HFF-Myc (cell line): ENCODE measurements around the gene PLEKHG7.

Experiments
- DNase-seq: peaks from one replicate; pipeline ENCODE4 v3.0.0-alpha.2; 2011; ENCODE audit warnings: low read depth; ENCODE audit errors: extremely low read depth
- H3K4me3 ChIP-seq: replicated peaks from 2 replicates; pipeline ENCODE4 v1.5.1; 2011; ENCODE audit warnings: low read depth, mild to moderate bottlenecking, control low read depth, low read length
- TF ChIP-seq, protein P1 (sequence below): IDR thresholded peaks from 2 replicates; pipeline ENCODE4 v1.5.1; 2012; ENCODE audit warnings: mild to moderate bottlenecking, low read depth, low read length, control low read depth; ENCODE audit errors: missing control alignments

Gene PLEKHG7

DNA sequence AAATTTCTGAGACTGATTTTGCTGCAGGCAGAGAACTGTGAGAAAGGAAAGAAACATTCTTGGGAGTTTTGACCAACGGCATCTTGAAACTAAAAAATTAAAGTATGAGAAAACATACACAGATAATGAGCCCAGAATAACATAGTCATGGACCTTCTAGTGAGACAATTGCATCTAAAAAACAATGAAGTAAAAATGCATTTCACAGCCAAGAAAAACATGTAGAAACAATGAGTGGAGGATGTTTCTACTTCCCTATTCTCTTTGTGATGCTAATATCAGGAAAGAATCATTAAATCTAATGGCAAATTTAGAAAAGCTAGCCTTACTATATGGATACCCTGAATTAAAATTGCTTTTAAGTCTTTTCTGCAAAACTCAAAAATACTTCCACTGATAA is 12.2 kb upstream of the PLEKHG7 start:
- TF ChIP-seq, protein P1, sequence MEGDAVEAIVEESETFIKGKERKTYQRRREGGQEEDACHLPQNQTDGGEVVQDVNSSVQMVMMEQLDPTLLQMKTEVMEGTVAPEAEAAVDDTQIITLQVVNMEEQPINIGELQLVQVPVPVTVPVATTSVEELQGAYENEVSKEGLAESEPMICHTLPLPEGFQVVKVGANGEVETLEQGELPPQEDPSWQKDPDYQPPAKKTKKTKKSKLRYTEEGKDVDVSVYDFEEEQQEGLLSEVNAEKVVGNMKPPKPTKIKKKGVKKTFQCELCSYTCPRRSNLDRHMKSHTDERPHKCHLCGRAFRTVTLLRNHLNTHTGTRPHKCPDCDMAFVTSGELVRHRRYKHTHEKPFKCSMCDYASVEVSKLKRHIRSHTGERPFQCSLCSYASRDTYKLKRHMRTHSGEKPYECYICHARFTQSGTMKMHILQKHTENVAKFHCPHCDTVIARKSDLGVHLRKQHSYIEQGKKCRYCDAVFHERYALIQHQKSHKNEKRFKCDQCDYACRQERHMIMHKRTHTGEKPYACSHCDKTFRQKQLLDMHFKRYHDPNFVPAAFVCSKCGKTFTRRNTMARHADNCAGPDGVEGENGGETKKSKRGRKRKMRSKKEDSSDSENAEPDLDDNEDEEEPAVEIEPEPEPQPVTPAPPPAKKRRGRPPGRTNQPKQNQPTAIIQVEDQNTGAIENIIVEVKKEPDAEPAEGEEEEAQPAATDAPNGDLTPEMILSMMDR = no peak
- H3K4me3 ChIP-seq = no peak overlapping the region
- DNase-seq = no peak

DNA sequence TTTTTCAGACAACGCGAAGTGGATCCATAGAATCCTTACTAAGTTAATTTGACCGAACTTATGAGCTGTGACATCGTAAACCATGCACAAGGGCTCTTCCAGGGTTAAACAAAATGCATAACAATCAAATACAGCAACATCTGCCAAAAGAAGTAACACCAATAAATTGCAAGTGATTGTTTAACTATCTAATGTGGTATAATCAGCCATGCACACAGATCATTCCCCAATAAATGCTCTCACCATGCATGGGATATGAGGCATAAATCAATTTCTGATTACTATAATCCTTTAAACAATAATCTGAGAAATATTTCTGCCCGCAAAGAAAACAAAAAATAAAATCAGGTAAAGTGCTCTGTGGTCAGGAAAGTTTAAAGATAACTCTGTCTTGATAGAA is 7.7 kb upstream of the PLEKHG7 start:
- TF ChIP-seq, protein P1 = no peak
- no peak for DNase-seq
- no peak overlapping the region for H3K4me3 ChIP-seq

DNA sequence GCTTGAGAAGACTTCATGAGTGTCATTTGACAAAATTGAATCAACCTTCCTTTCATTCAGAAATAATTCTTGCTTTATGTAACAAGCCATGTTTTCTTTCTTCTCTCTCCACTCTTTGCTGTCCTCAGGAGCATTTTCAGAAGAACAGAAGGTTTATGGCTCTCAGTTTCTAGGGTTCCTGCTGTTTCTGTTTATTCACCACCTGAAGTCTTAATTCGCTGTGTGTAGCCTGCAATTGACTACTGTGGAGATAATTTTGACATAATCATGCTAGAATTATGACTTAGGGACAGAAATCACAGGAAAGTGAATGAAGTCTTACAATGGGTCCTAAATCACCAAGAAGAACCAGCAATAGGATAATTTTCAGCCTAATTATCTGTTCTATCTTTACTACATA is 7.2 kb upstream of the PLEKHG7 start:
- TF ChIP-seq, protein P1 = no peak
- no peak for DNase-seq
- H3K4me3 ChIP-seq = no peak overlapping the region

DNA sequence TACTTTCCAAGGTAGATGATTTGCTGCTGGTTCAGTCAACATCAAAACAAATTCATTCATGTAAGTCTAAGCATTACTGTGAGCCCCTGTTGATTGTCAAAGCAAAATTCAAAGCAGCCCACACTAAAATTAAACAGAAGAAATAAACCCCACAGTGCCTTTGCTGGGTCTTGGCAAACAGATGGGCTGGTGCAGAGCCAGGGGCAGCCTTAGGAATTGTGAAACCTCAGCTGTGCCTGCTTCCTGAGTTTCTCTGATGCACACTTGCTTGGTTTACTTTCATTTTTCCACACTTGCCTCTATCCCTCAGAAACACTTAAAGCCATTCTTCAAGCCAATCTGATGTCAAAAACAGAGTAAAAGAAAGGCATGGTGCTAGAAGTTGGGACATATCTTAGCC is 6.6 kb upstream of the PLEKHG7 start:
- no peak overlapping the region for H3K4me3 ChIP-seq
- DNase-seq = peak; percentile 4
- TF ChIP-seq, protein P1 = no peak

DNA sequence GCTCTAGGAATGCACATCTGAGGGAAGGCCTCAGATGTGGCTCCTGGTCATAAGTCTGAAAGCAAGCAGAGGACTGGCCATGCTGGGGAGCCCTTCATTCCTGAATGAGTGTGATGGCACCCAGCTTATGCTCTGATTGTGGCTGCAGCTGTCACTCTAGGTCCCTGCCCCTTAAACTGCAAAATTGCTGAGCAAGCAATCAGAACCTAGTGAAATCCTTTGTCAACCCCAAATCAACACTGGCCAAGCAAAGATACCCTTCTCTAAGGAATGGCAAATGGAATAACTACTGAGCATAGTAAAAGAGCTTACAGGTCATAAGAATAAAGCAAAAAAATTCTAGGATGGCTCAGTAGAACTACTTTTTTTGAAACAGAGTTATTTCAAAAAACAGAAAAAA is 4.3 kb upstream of the PLEKHG7 start:
- TF ChIP-seq, protein P1 = no peak
- DNase-seq = no peak
- no peak overlapping the region for H3K4me3 ChIP-seq

DNA sequence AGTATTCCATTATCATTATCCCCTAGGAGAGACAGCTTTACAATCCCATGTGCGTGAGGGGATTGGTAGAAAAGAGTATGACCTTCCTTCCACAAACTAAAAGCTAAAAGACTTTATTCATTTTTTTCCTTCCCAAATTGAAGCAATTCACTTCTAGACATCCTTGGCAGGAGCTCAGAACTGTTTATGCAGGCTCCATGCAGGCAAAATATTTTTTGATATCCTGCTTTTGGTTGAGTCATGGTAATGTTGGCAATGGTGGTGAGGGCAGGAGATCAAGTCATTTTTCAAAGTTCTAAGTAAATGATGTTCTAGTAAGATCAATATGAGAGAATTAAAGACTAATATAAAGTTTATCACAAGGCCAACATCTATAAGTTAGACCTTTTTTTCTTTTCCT is 1.3 kb upstream of the PLEKHG7 start:
- H3K4me3 ChIP-seq = no peak overlapping the region
- TF ChIP-seq, protein P1 = no peak
- no peak for DNase-seq

DNA sequence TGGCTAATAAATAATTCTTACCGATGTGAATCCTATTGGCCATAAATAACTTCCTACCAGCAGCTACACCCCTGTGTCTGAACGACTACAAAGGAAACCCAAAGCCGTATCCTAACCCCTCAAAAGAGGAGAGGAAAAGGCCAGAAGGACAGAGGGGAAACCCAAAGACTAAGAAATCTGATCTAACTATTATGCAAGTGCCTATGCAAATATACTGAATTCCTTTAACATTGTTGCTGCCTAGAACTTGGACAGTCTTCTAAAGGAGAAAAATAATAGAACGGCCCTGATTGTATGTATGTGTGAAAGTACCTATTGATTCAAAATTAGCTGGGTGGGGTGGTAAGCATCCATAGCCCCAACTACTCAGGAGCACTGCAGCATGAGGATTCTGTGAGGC is 997 bp downstream of the PLEKHG7 start:
- DNase-seq = no peak
- TF ChIP-seq, protein P1 = no peak
- no peak overlapping the region for H3K4me3 ChIP-seq
